SU-DHL-6 (cell line): Measurements from ENCODE around the gene SNX3.

Experiments
- CTCF ChIP-seq: fragments of 200-600 bp; sonication (generic); IDR thresholded peaks from one replicate; pipeline ENCODE4 v1.5.1; 2017; ENCODE audit warnings: antibody characterized with exemption, mild to moderate bottlenecking, low read length, moderate library complexity; ENCODE audit not compliant: insufficient read depth, poor library complexity, severe bottlenecking
- EZH2phosphoT487 ChIP-seq: fragments of 200-600 bp; sonication (generic), shearing (Covaris generic); conservative IDR thresholded peaks from 2 replicates; pipeline ENCODE4 v1.6.1; 2018; ENCODE audit warnings: mild to moderate bottlenecking, antibody characterized with exemption, low read length, moderate library complexity, mixed read lengths

- TF ChIP-seq CTCF (no peak), EZH2phosphoT487 (no peak)
These were observed 24.0 kb downstream of the SNX3 start for GRCh38 chr6:108236791-108237190.
